ENCODE results near the gene RBM4B.
"Not testable (repeated sequence)": the region's sequence is repeated elsewhere in the genome, so short reads cannot be mapped to it uniquely, and the experiment has no call there.

The RBM4B gene, protein sequence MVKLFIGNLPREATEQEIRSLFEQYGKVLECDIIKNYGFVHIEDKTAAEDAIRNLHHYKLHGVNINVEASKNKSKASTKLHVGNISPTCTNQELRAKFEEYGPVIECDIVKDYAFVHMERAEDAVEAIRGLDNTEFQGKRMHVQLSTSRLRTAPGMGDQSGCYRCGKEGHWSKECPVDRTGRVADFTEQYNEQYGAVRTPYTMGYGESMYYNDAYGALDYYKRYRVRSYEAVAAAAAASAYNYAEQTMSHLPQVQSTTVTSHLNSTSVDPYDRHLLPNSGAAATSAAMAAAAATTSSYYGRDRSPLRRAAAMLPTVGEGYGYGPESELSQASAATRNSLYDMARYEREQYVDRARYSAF

DNA sequence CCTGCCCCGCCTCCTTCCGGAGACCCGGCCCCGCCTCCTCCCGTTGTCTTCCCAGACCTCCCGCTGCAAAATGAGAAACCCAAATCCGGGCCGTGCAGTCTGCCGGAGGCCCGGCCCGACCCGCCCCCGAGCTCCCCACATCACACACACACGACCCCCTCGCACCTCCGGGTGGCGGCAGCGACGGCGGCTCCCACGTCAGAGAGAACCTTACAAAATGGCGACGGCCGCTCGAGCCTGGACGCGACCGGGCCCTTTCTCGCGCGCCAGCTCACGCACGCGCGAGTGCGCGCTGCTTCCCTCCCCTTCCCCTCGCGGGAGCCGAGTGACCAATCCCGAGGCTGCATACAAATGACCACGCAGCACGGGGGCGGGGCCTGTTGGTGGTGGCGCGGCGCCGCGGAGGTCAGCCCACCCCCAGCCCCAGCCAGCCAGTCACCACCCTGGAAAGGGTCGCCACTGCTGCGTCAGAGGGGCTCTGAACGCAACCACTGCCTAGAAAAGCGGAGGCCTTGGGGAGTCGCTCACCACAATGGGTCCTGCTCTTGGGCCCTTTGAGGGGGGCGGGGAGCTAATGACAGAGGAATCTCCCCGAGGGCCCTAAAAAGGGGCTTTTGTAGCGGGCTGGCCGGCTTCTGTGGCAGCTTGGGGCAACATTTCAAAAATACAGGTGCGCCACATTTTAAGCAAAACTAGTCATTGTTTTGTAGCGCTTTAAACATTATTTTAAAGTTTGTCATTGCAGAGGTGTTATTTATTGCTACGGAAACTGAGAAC is at the start of gene RBM4B:
Gene RBM4B (minus strand): TSS at position 289 of the 777 bp plus-strand sequence. CDS start 808 bp downstream, outside the sequence.
- DNase-seq (ENCODE audit: low read depth), result peak; percentile 92

DNA sequence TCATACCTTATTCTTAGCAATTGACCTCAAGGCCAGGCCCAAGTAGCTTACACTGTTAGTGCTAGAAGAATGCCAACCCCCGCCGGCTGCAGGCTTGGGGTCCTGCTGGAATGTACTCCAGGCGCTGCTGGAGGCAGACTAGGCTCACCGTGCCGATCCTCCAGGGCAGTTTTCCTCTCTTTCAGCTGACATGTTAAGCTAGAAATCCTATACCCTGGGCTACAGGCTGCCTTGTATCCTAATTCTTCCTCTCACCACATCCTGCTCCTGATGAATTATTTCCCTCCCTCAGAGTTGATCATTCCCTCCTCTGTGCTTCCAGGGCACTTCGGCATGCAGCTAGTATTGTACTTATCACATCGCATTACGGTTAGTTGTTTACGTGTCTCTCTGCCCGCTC is 48.0 kb upstream of the RBM4B start:
- DNase-seq (ENCODE audit: low read depth), result no peak

DNA sequence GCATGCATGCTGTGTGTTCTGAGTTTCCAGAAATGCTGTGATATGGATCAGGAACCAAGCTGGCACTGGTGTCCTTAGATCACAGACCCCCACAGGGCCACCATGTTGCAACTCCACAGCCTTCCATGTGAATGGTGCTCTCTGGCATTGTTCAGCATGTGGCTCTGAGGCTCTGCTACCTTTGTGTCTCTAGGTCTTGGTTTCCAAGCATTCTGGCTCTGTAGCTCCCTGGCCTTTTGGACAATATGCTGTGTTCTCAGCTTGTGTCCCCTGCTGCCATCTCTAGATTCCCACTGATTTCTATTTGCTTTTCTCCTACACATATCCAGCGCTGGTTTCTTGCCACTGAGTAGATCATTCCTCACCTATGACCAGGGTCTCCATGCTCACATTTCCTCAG is 47.4 kb upstream of the RBM4B start:
- no peak for DNase-seq (ENCODE audit: low read depth)

DNA sequence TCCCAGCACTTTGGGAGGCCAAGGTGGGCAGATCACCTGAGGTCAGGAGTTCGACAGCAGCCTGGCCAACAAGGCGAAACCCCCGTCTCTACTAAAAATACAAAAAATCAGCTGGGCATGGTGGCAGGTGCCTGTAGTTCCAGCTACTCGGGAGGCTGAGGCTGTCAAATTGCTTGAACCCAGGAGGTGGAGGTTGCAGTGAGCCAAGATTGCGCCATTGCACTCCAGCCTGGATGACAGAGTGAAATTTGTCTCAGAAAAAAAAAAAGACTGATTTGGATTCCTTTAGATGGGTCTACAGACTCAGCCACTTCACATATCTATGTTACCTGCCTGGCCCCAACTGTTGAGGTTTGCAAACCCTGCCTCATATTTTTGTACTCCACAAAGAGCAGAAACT is 46.5 kb upstream of the RBM4B start:
- not testable (repeated sequence) for DNase-seq (ENCODE audit: low read depth)

DNA sequence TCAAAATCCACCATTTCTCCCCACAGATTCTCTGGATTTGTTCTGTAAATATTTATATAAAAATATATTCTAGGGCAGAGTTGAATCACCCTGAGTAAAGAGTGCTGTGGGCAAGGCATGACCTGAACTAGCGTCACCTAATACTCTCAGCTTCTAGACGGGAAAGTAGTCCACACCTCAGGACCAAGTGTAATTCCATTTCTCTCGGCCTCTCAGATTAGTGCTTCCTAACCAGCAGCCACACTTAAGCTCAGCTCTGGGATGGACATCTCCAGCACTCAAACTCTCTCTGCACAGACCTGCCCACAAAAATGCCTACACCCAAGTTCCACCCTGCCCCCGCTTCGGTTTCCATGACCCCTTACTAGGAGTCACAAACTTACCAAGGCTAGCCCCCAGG is 46.0 kb upstream of the RBM4B start:
- DNase-seq (ENCODE audit: low read depth), result no peak

DNA sequence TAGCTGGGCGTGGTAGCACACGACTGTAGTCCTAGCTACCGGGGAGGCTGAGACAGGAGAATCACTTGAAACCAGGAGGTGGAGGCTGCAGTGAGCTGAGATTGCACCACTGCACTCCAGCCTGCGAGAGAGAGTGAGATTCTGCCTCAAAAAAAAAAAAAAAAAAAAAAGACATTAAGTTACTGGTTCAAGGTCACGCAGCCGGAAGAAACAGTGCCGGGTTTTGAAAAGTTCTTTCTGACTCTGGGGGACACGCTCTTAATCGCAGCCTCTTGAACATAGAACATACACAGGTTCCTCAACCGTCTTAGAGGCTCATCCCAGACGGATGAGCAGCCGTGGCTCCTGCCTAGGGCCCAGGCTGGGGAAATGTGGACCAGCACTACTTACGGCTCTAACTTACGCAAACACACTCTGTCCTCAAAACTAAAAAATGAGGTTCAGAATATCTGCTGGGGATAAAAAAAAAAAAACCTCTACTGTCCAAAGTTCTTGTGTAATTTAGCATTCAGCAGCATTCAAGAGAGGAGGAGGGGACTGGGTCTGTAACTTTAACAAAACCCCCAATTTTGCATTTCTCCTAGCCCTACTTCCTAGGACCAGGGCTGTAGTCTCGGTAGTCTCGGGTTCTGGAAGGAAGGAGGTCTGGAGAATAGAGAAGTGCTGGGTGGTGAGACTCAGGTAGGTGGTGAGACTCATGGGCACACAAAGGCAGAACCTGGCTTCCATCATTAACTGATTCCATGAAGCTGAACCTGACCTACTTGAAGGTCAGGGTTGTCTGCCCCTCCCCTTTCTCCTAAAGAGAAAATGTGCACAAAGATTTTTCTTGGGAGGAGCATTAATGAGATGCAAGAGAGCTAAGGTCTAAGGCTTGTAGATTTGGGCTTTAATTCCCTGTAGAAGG is 45.3 kb upstream of the RBM4B start:
- DNase-seq (ENCODE audit: low read depth), result no peak

DNA sequence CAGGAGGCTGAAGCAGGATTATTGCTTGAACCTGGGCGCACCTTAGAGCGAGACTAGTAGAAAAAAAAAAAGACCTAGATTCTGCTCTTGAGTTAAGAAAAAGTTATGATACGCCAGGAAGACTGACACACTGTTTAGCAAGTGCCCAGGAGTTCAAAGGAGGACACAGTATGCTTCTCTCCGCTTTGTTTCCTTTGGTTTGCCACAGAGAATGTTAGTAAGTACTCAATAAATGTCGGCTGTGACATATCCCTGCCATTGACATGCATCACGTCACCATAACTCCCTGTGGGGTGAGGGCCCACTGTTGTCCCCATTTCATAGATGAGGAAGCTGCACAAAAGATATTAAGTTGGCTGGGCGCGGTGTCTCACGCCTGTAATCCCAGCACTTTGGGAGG is 44.3 kb upstream of the RBM4B start:
- no peak for DNase-seq (ENCODE audit: low read depth)

DNA sequence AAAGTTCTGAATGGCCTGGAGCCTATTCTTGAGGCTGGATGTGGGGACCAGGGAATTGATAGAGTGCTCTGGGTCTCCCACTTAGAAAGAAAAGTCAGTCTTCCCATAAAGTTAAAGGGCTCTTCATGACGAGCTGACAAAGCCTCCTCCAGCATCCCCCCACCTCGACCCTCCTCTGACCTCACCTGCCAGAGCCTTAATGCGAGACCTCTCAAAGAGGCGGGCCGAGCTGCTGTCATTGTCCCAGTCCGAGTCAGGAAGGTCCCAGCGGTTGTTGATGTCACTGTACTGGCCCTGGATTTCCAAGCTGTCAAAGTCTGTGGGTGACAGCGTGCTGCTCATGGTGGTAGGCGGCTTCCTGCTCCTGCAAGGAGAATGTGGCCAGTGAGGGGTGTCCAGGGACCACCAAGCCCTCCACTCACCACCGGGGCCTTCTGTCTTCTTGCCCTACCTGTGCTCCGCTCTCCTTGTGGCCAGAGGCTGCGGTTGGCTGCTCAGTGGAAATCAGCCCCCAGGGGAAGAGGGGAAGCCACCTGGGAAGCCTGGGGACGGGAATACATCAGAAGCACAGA is 43.3 kb upstream of the RBM4B start:
- no peak for DNase-seq (ENCODE audit: low read depth)

DNA sequence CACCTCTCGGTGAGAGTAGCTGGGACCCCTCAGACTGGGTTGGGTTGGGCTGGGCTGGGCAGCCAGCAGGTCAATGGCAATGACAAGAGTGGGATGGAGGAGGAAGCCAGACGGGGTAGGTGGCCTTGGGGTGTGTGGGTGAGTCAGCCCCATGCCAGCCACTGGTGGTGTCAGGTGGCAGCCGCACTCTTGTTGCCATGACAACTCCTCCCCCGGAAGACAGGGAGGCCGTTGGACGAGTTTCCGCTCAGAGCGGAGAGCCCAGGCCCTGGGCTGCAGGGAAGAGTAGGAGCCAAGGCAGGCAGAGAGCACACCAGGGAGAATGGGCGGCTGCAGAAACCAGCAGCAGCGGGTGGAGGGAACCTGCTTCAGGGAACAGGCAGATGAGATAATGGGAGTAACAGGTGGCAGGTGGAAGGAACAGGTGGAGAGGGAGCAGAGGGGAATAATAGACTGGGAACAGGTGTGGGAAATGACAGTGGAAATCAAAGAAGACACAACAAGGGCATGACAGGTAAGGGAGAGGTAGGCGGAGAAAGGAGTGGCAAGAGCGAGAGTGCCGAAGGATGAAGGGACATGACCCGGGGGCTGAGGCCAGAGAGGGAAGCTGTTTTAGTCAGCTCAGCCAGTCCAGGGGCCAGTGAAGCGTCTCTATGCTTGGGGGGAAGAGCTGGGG is 42.7 kb upstream of the RBM4B start:
- no peak for DNase-seq (ENCODE audit: low read depth)

DNA sequence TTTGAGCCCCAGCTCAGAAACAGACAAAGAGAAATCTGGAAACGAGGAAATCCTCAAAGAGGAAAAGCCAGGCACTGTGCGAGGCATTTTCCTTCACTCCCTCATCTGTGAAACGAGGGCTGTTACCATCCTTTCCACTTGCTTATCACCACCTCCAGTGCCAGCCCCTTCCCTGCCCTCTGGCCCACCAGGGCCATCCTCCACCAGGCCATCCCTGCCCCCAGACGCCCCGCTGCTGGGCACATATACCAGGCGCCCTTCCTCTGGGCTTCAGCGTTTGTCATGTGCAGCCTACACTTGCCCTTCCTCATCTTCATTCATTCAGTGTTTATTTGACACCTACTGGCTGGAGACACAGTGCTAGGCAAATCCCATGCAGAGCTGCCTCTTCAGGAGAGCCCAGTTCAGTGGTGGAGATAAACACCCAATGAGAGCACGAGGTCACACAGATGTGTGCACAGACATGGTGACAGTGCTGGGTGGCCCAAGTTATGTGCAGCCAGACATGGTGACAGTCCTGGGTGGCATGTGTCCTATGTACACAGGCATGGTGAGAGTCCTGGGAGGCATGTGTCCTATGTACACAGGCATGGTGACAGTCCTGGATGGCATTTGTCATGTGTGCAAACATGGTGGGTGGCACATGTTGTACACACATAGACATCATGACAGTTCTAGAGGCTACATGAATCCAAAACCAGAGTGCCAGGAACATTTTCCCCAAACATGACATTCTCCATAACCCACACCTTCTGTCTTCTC is 41.6 kb upstream of the RBM4B start:
- DNase-seq (ENCODE audit: low read depth), result no peak

DNA sequence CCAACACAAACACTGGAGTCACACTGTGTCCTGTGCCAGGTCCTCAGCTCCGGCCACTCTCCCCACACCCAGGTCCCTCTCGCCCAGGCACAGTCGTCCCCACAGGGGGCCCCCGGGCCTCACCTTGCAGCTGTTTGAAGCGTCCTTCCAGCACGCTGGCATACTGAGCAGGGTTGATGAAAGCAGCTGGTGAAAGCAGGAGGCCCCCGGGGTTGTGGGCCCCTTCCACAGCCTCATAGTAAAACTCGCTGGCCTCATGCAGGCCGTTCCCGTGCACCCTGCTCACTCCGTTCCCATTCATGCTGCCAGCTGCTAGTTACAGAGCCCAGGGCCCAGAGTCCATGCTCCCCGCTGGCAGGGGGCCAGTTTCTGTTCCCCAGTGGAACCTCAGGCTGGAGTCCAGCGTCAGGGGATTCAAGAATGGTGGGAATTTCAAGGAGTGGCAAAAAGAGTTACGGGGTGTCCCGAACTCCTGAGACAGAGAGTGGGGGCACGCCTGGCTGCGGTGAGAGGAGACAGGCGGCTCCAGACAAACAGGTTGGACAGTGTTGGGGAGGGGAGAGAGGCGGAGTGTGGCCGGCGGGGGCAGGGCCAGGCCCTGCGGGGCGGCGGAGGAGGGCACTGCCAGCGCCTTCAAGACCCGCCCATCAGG is 40.8 kb upstream of the RBM4B start:
- no peak for DNase-seq (ENCODE audit: low read depth)

DNA sequence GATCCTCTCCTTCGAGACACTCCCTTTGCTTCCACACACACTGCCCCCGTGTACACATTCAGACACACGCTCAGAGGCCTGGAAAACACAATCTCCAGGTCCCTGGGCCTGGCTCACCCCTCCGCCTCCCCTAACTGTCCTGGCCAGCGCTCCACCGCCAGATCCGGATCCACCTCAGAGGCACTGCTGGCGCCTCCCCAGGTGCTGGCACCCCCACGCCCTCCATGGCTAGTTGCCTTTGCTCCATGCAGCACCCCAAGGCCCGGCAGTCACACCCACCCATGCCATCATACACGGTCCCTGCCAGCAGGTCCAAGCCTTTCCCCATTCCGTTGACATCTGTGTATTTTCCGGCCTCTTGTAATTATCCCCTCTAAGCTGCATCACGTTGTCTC is 40.2 kb upstream of the RBM4B start:
- DNase-seq (ENCODE audit: low read depth), result no peak

DNA sequence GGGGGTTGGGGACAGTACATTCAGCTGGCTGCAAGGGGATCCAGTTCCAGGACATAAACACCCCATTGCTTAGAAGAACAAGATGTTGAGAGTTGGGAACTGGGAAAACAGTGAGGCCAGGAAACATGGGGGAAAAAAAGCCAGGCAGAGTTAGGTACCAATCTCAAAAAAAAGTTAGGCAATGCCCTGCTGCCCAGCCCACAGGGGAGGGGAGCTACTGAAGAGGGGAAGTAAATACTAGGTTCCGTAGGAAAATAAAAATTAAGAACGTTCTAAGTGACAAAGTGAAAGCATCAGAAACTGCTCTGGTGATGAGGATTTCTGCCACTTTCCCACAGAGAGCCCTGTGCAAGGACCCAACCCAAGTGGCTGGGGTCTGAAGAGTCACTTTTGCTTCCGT is 39.3 kb upstream of the RBM4B start:
- no peak for DNase-seq (ENCODE audit: low read depth)

DNA sequence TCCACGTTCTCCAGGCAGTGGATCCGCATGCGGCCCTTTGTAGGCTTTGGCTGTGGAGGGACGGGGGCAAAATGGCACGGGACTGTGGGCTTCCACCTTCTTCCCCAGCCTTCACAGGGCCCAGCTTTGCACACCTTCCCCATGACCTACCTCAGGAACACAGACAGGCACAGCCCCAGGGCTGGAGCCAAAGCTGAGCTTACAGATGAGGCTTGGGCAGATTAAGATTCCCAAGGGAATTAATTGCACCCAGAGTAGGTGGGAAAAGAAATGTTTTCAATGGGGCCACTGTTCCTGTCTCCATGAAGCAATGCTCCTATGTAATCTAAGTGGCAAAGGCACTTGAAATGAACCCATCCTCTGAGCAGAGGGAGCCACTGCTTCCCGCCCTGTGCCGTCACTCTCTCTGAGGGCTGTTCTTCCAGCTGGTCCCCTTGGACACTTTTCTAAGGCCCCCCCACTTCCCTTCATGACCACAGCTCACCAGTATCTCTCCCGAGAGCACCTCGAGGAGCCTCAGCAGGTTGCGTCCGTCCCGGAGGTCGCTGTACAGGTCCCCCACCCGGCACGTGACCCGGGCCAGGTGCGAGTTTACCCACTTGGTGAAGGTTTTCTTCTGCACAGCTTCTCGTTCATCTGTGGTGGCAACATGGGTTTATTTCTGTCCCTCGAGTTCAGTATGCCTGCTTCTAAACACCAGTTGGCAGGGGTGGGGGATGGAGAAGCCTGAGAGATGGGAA is 37.8 kb upstream of the RBM4B start:
- no peak for DNase-seq (ENCODE audit: low read depth)

DNA sequence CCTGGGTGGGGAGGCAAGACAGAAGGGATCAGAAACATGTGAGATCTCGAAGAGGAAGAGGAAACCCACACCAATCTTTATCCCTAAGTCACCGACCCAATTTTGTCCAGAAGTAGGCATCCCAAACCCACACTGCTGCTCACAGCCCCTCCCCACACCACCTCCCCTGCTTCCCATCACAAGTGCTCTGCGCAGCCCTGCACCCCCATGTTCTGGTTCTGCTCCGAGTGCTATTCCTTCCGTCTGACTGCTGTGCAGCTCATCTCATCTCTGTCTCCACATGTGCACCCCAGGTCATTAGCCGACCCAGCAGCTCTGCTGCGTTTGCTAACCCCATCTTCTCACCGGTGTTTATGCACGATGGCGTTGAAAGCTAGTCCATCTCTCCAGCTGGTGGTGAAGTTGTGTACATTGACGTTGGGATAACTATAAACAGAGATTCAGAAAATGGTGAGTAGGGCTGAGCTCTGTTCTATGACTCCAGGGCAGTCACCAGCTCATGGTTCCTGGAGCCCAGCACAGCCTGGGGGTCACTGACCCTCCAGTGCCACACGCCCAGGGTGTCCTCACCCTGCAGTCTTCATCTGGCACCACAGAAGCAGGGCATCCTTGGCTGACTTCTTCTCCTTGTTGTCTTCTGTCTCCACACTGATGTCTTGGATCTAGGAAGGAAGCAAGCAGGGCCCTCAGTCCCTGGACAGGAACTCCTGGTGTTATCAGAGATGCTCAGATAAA is 36.2 kb upstream of the RBM4B start:
- no peak for DNase-seq (ENCODE audit: low read depth)

DNA sequence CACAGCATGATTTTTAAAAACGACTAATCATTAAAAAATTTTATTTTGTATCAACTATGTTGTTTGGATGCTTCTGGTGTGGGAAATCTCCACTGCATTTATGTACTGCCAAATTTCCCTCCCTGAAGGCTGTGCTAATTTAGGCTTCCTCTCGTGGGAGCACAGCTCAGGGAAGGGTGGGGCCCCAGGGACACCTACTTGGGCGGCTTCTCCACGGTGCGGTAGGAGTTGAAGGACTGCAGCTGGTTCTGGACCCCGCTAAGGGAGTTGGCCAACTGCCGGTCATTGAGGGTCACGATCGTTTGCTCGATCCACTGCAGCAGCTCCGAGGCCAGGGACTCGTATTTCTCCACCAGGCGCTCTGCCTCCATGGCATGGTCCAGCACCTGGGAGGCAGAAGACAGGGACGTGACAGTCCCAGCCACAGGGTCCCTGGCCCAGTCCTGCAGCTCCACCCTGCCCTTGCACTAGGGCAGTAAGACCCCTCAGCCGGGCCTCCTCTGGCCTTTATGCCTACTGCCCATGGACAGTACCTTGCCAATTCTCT is 32.8 kb upstream of the RBM4B start:
- no peak for DNase-seq (ENCODE audit: low read depth)

DNA sequence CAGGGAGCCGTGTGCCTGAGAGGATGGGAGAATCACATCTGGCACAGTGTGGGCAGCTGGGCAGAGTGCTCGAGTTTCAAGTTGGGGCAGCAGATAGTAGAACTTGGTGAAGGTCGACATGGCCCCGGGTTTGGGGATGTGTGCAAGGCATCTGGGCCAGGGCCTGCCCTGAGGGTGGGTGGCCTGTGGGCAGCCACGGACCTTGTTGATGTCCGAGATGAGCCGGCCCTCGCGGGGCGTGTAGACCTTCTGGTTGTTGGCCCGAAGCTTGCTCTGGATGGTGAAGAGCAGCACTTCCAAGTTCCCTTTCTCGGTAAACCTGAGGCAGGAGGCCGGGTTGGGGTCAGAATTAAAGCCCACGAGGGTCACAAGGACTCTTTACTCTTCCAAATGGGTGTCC is 31.0 kb upstream of the RBM4B start:
- no peak for DNase-seq (ENCODE audit: low read depth)

DNA sequence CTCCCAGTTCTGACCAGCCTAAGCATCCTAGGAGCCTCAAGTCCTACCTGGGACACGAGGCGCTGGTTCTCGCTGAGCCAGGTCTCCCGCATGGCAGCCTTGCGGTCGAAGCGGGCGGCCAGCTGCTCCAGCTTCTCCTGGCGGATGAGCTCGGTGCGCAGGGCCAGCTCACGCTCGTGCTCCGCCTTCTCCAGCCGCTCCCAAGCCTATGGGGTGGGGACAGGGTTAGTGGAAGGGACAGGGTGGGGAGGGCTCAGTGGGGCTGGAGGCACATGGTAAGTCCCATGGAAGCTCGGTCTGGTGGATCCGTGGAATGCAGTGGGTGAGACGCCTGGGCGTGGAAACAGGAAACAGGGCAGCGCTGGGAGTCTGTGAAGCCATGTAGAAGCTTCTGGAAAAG is 30.4 kb upstream of the RBM4B start:
- DNase-seq (ENCODE audit: low read depth), result no peak

DNA sequence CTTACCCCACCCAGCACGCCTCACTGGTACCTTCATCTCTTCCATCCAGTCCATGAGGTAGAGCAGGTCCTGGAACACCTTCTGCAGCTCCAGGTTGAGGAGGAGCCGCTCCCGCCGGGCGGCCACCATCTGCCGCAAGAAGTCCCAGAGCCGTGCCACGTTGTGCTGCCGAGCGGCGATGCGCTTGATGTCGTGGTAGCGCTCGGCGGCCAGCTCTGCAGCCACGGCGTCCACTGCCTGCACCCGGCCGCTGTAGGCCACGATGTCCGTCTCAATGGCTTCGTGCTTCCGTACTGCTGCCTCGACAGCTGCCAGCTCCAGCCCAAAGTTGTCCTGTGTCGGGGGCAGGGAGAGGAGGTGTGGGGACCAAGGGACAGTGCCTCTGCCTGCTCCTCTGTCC is 29.8 kb upstream of the RBM4B start:
- no peak for DNase-seq (ENCODE audit: low read depth)

Measured in stimulated activated CD8-positive, alpha-beta memory T cell treated with anti-CD3 and anti-CD28 coated beads, Interleukin-7, amount 100 ng/mL, for 24 hours (primary cell).